ENCODE measurements around the gene SHKBP1.

The SHKBP1 gene

DNA sequence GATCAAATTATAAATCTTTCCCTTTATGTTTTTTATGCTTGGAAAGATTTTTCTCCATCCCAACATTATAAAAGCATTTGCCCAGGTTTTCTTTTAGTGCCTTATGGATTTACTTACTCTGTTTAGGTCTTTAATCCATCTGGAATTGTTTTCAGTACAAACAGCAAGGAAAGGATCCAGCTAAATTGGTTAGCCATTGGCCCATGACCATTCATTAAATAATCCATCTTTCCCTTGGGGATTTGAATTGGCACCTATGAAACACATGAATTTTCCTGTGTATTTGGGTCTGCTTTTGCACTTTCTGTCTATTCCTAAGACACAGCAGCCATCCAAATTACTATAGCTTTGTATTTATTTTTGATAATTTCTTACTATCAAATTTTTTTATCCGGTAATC lies 28.8 kb upstream of the SHKBP1 start:
- Histone ChIP-seq H2AFZ (ENCODE audit: low read depth, low read length) (no peak overlapping the region), H3K27me3 (ENCODE audit: low read depth, low read length) (peaks cover 4% of the 10 kb centered on the region; the same call in 1 of the 2 replicates), H3K4me2 (ENCODE audit: low read length) (no peak overlapping the region), H3K9ac (ENCODE audit: low read length) (no peak overlapping the region), H3K79me2 (ENCODE audit: low read length) (no peaks in the 10 kb centered on the region), H3K36me3 (replicated peaks; ENCODE audit: low read depth, low read length) (no peaks in the 10 kb centered on the region), H3K27ac (ENCODE audit: low read length) (no peak overlapping the region), H3K4me3 (ENCODE audit: low read length) (no peak overlapping the region), H4K20me1 (ENCODE audit: insufficient read depth, low read length) (no peaks in the 10 kb centered on the region), H3K4me1 (ENCODE audit: low read length) (no peaks in the 10 kb centered on the region), H3K9me3 (ENCODE audit: insufficient read depth, low read length) (peaks cover 6% of the 10 kb centered on the region; the same call in 1 of the 2 replicates)
- no peak for TF ChIP-seq EZH2phosphoT487 (IDR thresholded peaks at IDR 0.05; ENCODE audit: low read depth)
- TF ChIP-seq, protein P1, sequence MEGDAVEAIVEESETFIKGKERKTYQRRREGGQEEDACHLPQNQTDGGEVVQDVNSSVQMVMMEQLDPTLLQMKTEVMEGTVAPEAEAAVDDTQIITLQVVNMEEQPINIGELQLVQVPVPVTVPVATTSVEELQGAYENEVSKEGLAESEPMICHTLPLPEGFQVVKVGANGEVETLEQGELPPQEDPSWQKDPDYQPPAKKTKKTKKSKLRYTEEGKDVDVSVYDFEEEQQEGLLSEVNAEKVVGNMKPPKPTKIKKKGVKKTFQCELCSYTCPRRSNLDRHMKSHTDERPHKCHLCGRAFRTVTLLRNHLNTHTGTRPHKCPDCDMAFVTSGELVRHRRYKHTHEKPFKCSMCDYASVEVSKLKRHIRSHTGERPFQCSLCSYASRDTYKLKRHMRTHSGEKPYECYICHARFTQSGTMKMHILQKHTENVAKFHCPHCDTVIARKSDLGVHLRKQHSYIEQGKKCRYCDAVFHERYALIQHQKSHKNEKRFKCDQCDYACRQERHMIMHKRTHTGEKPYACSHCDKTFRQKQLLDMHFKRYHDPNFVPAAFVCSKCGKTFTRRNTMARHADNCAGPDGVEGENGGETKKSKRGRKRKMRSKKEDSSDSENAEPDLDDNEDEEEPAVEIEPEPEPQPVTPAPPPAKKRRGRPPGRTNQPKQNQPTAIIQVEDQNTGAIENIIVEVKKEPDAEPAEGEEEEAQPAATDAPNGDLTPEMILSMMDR (IDR thresholded peaks at IDR 0.05; ENCODE audit: low read depth, low read length), result no peak

DNA sequence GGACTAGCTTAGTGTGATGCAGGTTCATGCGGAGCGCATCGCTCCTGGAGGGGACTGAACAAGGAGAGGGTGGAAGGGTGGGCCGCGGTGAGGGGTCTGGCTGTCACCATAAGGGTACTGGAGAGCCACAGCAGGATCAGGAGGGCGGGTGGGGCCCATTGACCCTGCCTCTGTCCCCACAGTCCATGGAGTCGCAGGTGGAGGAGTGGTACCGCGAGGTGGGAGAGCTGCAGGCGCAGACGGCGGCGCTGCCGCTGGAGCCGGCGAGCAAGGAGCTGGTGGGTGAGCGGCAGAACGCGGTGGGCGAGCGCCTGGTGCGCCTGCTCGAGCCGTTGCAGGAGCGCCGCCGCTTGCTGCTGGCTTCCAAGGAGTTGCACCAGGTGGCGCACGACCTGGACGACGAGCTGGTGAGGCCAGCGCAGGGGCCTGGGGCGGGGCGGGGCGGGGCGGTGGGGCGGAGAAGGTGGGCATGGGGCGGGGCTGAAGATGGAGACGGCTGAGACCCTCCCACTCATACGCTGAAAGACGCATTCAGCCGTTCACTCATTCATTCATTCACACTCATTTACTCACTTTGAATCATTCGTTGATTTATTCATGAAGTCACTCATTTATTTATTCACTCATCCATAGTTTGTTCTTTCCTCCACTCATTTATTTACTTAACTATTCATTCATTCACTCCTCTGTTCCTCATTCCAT lies 27.5 kb upstream of the SHKBP1 start:
- no peak overlapping the region for H3K9ac ChIP-seq (ENCODE audit: low read length)
- H2AFZ ChIP-seq (ENCODE audit: low read depth, low read length), result peak overlapping the region; percentile 61; the same call in 1 of the 2 replicates
- H4K20me1 ChIP-seq (ENCODE audit: insufficient read depth, low read length), result no peaks in the 10 kb centered on the region
- peaks cover 4% of the 10 kb centered on the region; the same call in 1 of the 2 replicates for H3K27me3 ChIP-seq (ENCODE audit: low read depth, low read length)
- H3K4me2 ChIP-seq (ENCODE audit: low read length), result peak overlapping the region; percentile 45
- TF ChIP-seq EZH2phosphoT487 (IDR thresholded peaks at IDR 0.05; ENCODE audit: low read depth), result no peak
- TF ChIP-seq, protein P1 (IDR thresholded peaks at IDR 0.05; ENCODE audit: low read depth, low read length), result peak; percentile 32; the same call in 1 of the 2 replicates
- H3K27ac ChIP-seq (ENCODE audit: low read length), result no peak overlapping the region
- peaks cover 6% of the 10 kb centered on the region; the same call in 1 of the 2 replicates for H3K9me3 ChIP-seq (ENCODE audit: insufficient read depth, low read length)
- peak overlapping the region; percentile 45; the same call in 1 of the 2 replicates for H3K4me3 ChIP-seq (ENCODE audit: low read length)
- H3K79me2 ChIP-seq (ENCODE audit: low read length), result no peaks in the 10 kb centered on the region
- H3K36me3 ChIP-seq (replicated peaks; ENCODE audit: low read depth, low read length), result no peaks in the 10 kb centered on the region
- no peaks in the 10 kb centered on the region for H3K4me1 ChIP-seq (ENCODE audit: low read length)

DNA sequence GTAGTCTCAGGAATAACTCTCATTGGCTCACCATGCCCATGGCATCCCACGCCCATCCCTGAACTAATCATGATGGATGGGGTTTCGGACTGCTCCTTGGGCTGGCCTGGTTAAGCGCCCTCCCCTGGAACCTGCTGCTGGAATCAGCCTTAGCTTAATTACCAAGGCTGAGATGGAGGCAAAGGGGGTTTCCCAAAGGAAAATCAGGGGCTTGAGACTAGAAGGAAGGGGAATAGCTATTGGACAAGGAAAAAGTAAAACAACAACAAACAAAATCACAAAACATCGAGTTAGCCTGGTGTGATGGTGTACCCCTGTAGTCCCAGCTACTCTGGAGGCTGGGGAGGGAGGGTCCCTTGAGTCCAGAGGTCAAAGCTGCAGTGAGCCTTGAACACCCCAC lies 25.7 kb upstream of the SHKBP1 start:
- Histone ChIP-seq H3K27ac (ENCODE audit: low read length) (no peak overlapping the region), H3K27me3 (ENCODE audit: low read depth, low read length) (peaks cover 4% of the 10 kb centered on the region; the same call in 1 of the 2 replicates), H3K9me3 (ENCODE audit: insufficient read depth, low read length) (peaks cover 6% of the 10 kb centered on the region; the same call in 1 of the 2 replicates), H3K4me3 (ENCODE audit: low read length) (no peak overlapping the region), H4K20me1 (ENCODE audit: insufficient read depth, low read length) (no peaks in the 10 kb centered on the region), H3K9ac (ENCODE audit: low read length) (no peak overlapping the region), H2AFZ (ENCODE audit: low read depth, low read length) (no peak overlapping the region), H3K4me2 (ENCODE audit: low read length) (no peak overlapping the region), H3K79me2 (ENCODE audit: low read length) (no peaks in the 10 kb centered on the region), H3K36me3 (replicated peaks; ENCODE audit: low read depth, low read length) (no peaks in the 10 kb centered on the region), H3K4me1 (ENCODE audit: low read length) (no peaks in the 10 kb centered on the region)
- TF ChIP-seq EZH2phosphoT487 (IDR thresholded peaks at IDR 0.05; ENCODE audit: low read depth), result no peak
- TF ChIP-seq, protein P1 (IDR thresholded peaks at IDR 0.05; ENCODE audit: low read depth, low read length), result no peak

- Histone ChIP-seq H3K36me3 (replicated peaks; ENCODE audit: low read depth, low read length) (no peaks in the 10 kb centered on the region), H3K4me1 (ENCODE audit: low read length) (no peaks in the 10 kb centered on the region), H3K79me2 (ENCODE audit: low read length) (no peaks in the 10 kb centered on the region), H4K20me1 (ENCODE audit: insufficient read depth, low read length) (no peaks in the 10 kb centered on the region), H3K4me2 (ENCODE audit: low read length) (no peak overlapping the region), H3K27me3 (ENCODE audit: low read depth, low read length) (peaks cover 4% of the 10 kb centered on the region; the same call in 1 of the 2 replicates), H3K4me3 (ENCODE audit: low read length) (no peak overlapping the region), H3K9me3 (ENCODE audit: insufficient read depth, low read length) (no peaks in the 10 kb centered on the region), H3K9ac (ENCODE audit: low read length) (no peak overlapping the region), H3K27ac (ENCODE audit: low read length) (no peak overlapping the region), H2AFZ (ENCODE audit: low read depth, low read length) (no peak overlapping the region)
- TF ChIP-seq EZH2phosphoT487 (IDR thresholded peaks at IDR 0.05; ENCODE audit: low read depth), result no peak
- TF ChIP-seq, protein P1 (IDR thresholded peaks at IDR 0.05; ENCODE audit: low read depth, low read length), result no peak
Measured at GRCh38 chr19:40552848-40553247, 23.8 kb upstream of the SHKBP1 start.

All from OCI-LY3 (cell line).